OCI-LY3 (cell line): ENCODE results near the gene SCGB1C1.
"Not testable (repeated sequence)": the region's sequence is repeated elsewhere in the genome, so short reads cannot be mapped to it uniquely, and the experiment has no call there.

Experiments
- CTCF ChIP-seq: fragments of 200-600, 300-600 bp; sonication (generic); IDR thresholded peaks from 2 replicates; pipeline ENCODE4 v1.5.1; 2014; ENCODE audit warnings: antibody characterized with exemption, low read length, low read depth
- EZH2phosphoT487 ChIP-seq: fragments of 200-600 bp; shearing (Covaris generic); IDR thresholded peaks from 2 replicates; pipeline ENCODE4 v1.6.1; 2018; ENCODE audit warnings: antibody characterized with exemption, mixed run types, low read depth

- not testable (repeated sequence) for TF ChIP-seq EZH2phosphoT487, CTCF
Observed at GRCh38 chr11:193481-193880, 603 bp downstream of the SCGB1C1 start.
